IMR-90 (cell line): ENCODE data around the gene NOM1. TPM values are rescaled to one million over a fixed set of nuclear protein-coding genes. Genes with fewer than 3 reads are reported as not detected.

Experiments used
- ATAC-seq: fragments of 200-7000 bp; cut with Tn5 transposase; 2 replicates; pipeline ENCODE4 v1.9.1; 2020; ENCODE audit warnings: low read depth, mild to moderate bottlenecking, moderate library complexity
- BruUV-seq: library from RNA; stranded (reverse); fragments of 400-500 nt; replicated peaks from 2 replicates; lab custom pipeline; 2021; lab: Mats Ljungman, UMichigan
- CTCF ChIA-PET: fragments of 300-600 bp; formaldehyde crosslinking; extraction: SDS; loops from one replicate; lab custom pipeline; 2021; ENCODE audit warnings: antibody characterized with exemption; lab: Yijun Ruan, JAX
- POLR2A ChIA-PET: fragments of 300-600 bp; sonication (Branson Sonifier 250); formaldehyde crosslinking; loops from one replicate; lab custom pipeline; 2022; ENCODE audit warnings: antibody characterized with exemption; ENCODE audit not compliant: unreplicated experiment; lab: Charles Lee
- DNase-seq: peaks from one replicate; pipeline ENCODE4 v3.0.0; 2013
- H2AFZ ChIP-seq: replicated peaks from 2 replicates; pipeline ENCODE3; 2013; ENCODE audit warnings: low read length, mild to moderate bottlenecking; ENCODE audit not compliant: poor library complexity
- H2AK5ac ChIP-seq: 2 replicates; pipeline ENCODE4 v1.6.1; 2013; ENCODE audit warnings: low read depth, low read length, inconsistent platforms
- H2AK9ac ChIP-seq: replicated peaks from 2 replicates; pipeline ENCODE3; 2013; ENCODE audit warnings: mild to moderate bottlenecking, low read depth, low read length, moderate library complexity; ENCODE audit not compliant: poor library complexity
- H2BK120ac ChIP-seq: 2 replicates; pipeline ENCODE4 v1.6.1; 2013; ENCODE audit warnings: low read depth, low read length, inconsistent platforms
- H2BK15ac ChIP-seq: 3 replicates; pipeline ENCODE4 v1.6.1; 2013; ENCODE audit warnings: low read depth, low read length, inconsistent platforms
- H2BK20ac ChIP-seq: 2 replicates; pipeline ENCODE4 v1.6.1; 2013; ENCODE audit warnings: low read depth, mild to moderate bottlenecking, inconsistent platforms, low read length, moderate library complexity
- H2BK5ac ChIP-seq: 2 replicates; pipeline ENCODE4 v1.6.1; 2013; ENCODE audit warnings: mild to moderate bottlenecking, low read depth, low read length, inconsistent platforms; ENCODE audit not compliant: poor library complexity, severe bottlenecking
- H3K14ac ChIP-seq: replicated peaks from 2 replicates; pipeline ENCODE4 v1.6.1; 2013; ENCODE audit warnings: low read depth, low read length, inconsistent platforms
- H3K18ac ChIP-seq: 2 replicates; pipeline ENCODE4 v1.6.1; 2013; ENCODE audit warnings: low read depth, low read length, control low read depth
- H3K23ac ChIP-seq: 2 replicates; pipeline ENCODE4 v1.6.1; 2013; ENCODE audit warnings: low read depth, low read length, inconsistent platforms
- H3K27ac ChIP-seq: 2 replicates; pipeline ENCODE4 v1.5.1; 2013; ENCODE audit warnings: mild to moderate bottlenecking, control low read depth, low read length; ENCODE audit not compliant: insufficient read depth
- H3K27me3 ChIP-seq: 2 replicates; pipeline ENCODE4 v1.6.1; 2013; ENCODE audit warnings: low read length; ENCODE audit not compliant: control insufficient read depth, insufficient read depth
- H3K36me3 ChIP-seq: 2 replicates; pipeline ENCODE4 v1.6.1; 2013; ENCODE audit warnings: low read length, mixed read lengths; ENCODE audit not compliant: control insufficient read depth, insufficient read depth
- H3K4ac ChIP-seq: 2 replicates; pipeline ENCODE4 v1.6.1; 2013; ENCODE audit warnings: low read depth, low read length, inconsistent platforms
- H3K4me1 ChIP-seq: 2 replicates; pipeline ENCODE4 v1.6.1; 2013; ENCODE audit warnings: low read length, mixed read lengths; ENCODE audit not compliant: control insufficient read depth, insufficient read depth
- H3K4me2 ChIP-seq: 2 replicates; pipeline ENCODE4 v1.6.1; 2013; ENCODE audit warnings: low read depth, mild to moderate bottlenecking, control low read depth, low read length, moderate library complexity
- H3K4me3 ChIP-seq: 2 replicates; pipeline ENCODE4 v1.5.1; 2013; ENCODE audit warnings: low read depth, mild to moderate bottlenecking, control low read depth, low read length, moderate library complexity; ENCODE audit not compliant: insufficient read depth
- H3K56ac ChIP-seq: 2 replicates; pipeline ENCODE4 v1.6.1; 2013; ENCODE audit warnings: low read length, inconsistent platforms; ENCODE audit not compliant: insufficient read depth; ENCODE audit errors: extremely low read depth
- H3K79me1 ChIP-seq, 2 experiments: 2 replicates each; pipeline ENCODE4 v1.6.1; 2013; ENCODE audit warnings: low read length in 2 of 2, inconsistent platforms in 1 of 2, low read depth in 1 of 2
- H3K9ac ChIP-seq: 2 replicates; pipeline ENCODE4 v1.6.1; 2013; ENCODE audit warnings: low read depth, low read length, control low read depth
- H3K9me1 ChIP-seq: 2 replicates; pipeline ENCODE4 v1.6.1; 2013; ENCODE audit warnings: low read length, inconsistent platforms; ENCODE audit not compliant: insufficient read depth
- H3K9me3 ChIP-seq: 2 replicates; pipeline ENCODE4 v1.6.1; 2013; ENCODE audit warnings: low read length; ENCODE audit not compliant: control insufficient read depth, insufficient read depth
- H4K20me1 ChIP-seq: 2 replicates; pipeline ENCODE4 v1.6.1; 2013; ENCODE audit warnings: low read length, inconsistent platforms; ENCODE audit not compliant: insufficient read depth
- H4K5ac ChIP-seq: 2 replicates; pipeline ENCODE4 v1.6.1; 2013; ENCODE audit warnings: mild to moderate bottlenecking, low read depth, low read length, control low read depth
- H4K8ac ChIP-seq, 2 experiments: 2 replicates each; pipeline ENCODE4 v1.6.1; 2013; ENCODE audit warnings: low read depth in 2 of 2, low read length in 2 of 2, control low read depth in 1 of 2, inconsistent platforms in 1 of 2
- H4K91ac ChIP-seq: 2 replicates; pipeline ENCODE4 v1.6.1; 2013; ENCODE audit warnings: low read depth, low read length, inconsistent platforms; ENCODE audit not compliant: insufficient read depth
- BHLHE40 ChIP-seq: fragments of 150-350 bp; IDR thresholded peaks from 2 replicates; pipeline ENCODE4 v1.6.1; 2016; ENCODE audit warnings: mild to moderate bottlenecking, low read depth, low read length
- CEBPB ChIP-seq: IDR thresholded peaks from 2 replicates; pipeline ENCODE4 v1.6.1; 2012; ENCODE audit warnings: low read depth, low read length, improper control_type of control experiment
- CHD1 ChIP-seq: IDR thresholded peaks from 2 replicates; pipeline ENCODE4 v1.6.1; 2012; ENCODE audit warnings: low read depth, low read length, improper control_type of control experiment
- CTCF ChIP-seq: conservative IDR thresholded peaks from 2 replicates; pipeline ENCODE4 v1.5.1; 2012; ENCODE audit warnings: mild to moderate bottlenecking, low read depth, low read length, improper control_type of control experiment
- FOS ChIP-seq: fragments of 150-350 bp; IDR thresholded peaks from 2 replicates; pipeline ENCODE4 v1.6.1; 2016; ENCODE audit warnings: low read depth, low read length
- MAFK ChIP-seq: IDR thresholded peaks from 2 replicates; pipeline ENCODE4 v1.6.1; 2012; ENCODE audit warnings: low read depth, low read length, improper control_type of control experiment
- MAZ ChIP-seq: IDR thresholded peaks from 2 replicates; pipeline ENCODE4 v1.6.1; 2012; ENCODE audit warnings: low read depth, mild to moderate bottlenecking, low read length, improper control_type of control experiment, moderate library complexity, borderline replicate concordance
- MXI1 ChIP-seq: IDR thresholded peaks from 2 replicates; pipeline ENCODE4 v1.6.1; 2012; ENCODE audit warnings: low read depth, mild to moderate bottlenecking, low read length, moderate library complexity, borderline replicate concordance
- NFE2L2 ChIP-seq: fragments of 150-350 bp; IDR thresholded peaks from 2 replicates; pipeline ENCODE4 v1.6.1; 2016; ENCODE audit warnings: low read depth, mild to moderate bottlenecking, low read length
- POLR2A ChIP-seq: IDR thresholded peaks from 2 replicates; pipeline ENCODE4 v1.6.1; 2012; ENCODE audit warnings: mild to moderate bottlenecking, low read depth, low read length
- RAD21 ChIP-seq: IDR thresholded peaks from 2 replicates; pipeline ENCODE4 v1.6.1; 2012; ENCODE audit warnings: low read length, improper control_type of control experiment
- RCOR1 ChIP-seq: IDR thresholded peaks from 2 replicates; pipeline ENCODE4 v1.6.1; 2012; ENCODE audit warnings: mild to moderate bottlenecking, low read length, improper control_type of control experiment; ENCODE audit not compliant: insufficient replicate concordance
- RFX5 ChIP-seq: IDR thresholded peaks from 2 replicates; pipeline ENCODE4 v1.8.0; 2012; ENCODE audit warnings: low read depth, mild to moderate bottlenecking, low read length, moderate library complexity
- SMC3 ChIP-seq: fragments of 150-350 bp; IDR thresholded peaks from 2 replicates; pipeline ENCODE4 v1.6.1; 2016; ENCODE audit warnings: low read depth, mild to moderate bottlenecking, antibody characterized with exemption, low read length, moderate library complexity
- USF2 ChIP-seq: fragments of 150-350 bp; IDR thresholded peaks from 2 replicates; pipeline ENCODE4 v1.6.1; 2017; ENCODE audit warnings: mild to moderate bottlenecking, antibody characterized with exemption, low read length, low read depth
- WGBS, 2 experiments: methylation state at CpG; one replicate each; pipeline versions ENCODE4 v1.1.5 to v1.1.7; 2013; ENCODE audit warnings: missing lambda C conversion rate in 2 of 2; ENCODE audit not compliant: insufficient read length in 1 of 2; ENCODE audit errors: extremely low coverage in 2 of 2; 5-methylcytosine and 5-hydroxymethylcytosine counted together
- dilution Hi-C: fragments of 300-500 bp; cut with HindIII; formaldehyde crosslinking; loops from one replicate; pipeline ENCODE4 v1.14.3; 2018; ENCODE audit warnings: low sequenced_read_pairs; ENCODE audit not compliant: unreplicated experiment
- in situ Hi-C: fragments of 300-500 bp; cut with MboI; formaldehyde crosslinking; loops from 3 replicates; pipeline ENCODE4 v1.14.3; 2019; ENCODE audit warnings: low sequenced_read_pairs, inconsistent platforms, mixed read lengths
- intact Hi-C: fragments of 100-400 bp; cut with micrococcal nuclease; formaldehyde crosslinking; loops from 2 replicates; pipeline ENCODE4 v1.10.0; 2022
- polyA plus RNA-seq, 3 experiments: library from polyadenylated mRNA; depleted of rRNA; stranded (reverse); fragments of >200 nt; gene quantifications; 2 replicates each; pipeline ENCODE4 v1.2.3, GENCODE V29; 2012; ENCODE audit warnings: low replicate concordance in 1 of 3
- total RNA-seq: library from RNA; depleted of rRNA; stranded (reverse); fragments of >200 nt; gene quantifications from 2 replicates; pipeline ENCODE4 v1.2.3, GENCODE V29; 2012
- TF ChIP-seq, protein P1 (sequence below): fragments of 150-350 bp; IDR thresholded peaks from 2 replicates; pipeline ENCODE4 v1.6.1; 2016; ENCODE audit warnings: low read depth, mild to moderate bottlenecking, low read length, moderate library complexity, borderline replicate concordance

NOM1 gene
- total and polyA plus RNA-seq, 2 of the 4 experiments (the other 2 are of a cell fraction), result 15.3 to 15.4 TPM

GRCh38 chr7:156906200-156906649, 43.3 kb upstream of the NOM1 start:
- H3K27ac ChIP-seq, result no peak overlapping the region
- H2AFZ ChIP-seq, result no peak overlapping the region
- no CpG with 5 or more reads among the region's 4 CpGs for WGBS, 2 experiments
- H3K23ac ChIP-seq, result no peak overlapping the region
- H3K9me3 ChIP-seq, result no peaks in the 10 kb centered on the region
- ATAC-seq (no peak), DNase-seq (no peak)
- no TSS peak for BruUV-seq
- no peak overlapping the region for H4K5ac ChIP-seq
- CTCF ChIA-PET, result no interaction called here
- H3K27me3 ChIP-seq, result no peaks in the 10 kb centered on the region
- H2BK20ac ChIP-seq, result no peak overlapping the region
- no peaks in the 10 kb centered on the region for H3K79me1 ChIP-seq
- in situ Hi-C loops (no loop called here), intact Hi-C loops (no loop called here), dilution Hi-C loops (no loop called here)
- H2AK9ac ChIP-seq, result no peak overlapping the region
- no peak overlapping the region for H3K4me3 ChIP-seq
- no peak overlapping the region for H3K56ac ChIP-seq
- no peak overlapping the region for H4K8ac ChIP-seq
- no peaks in the 10 kb centered on the region for H3K36me3 ChIP-seq
- no peaks in the 10 kb centered on the region; the same call in 1 of the 2 replicates for H3K4me1 ChIP-seq
- H2AK5ac ChIP-seq, result no peak overlapping the region
- H3K4me2 ChIP-seq, result no peak overlapping the region
- H2BK120ac ChIP-seq, result no peak overlapping the region
- no peak overlapping the region for H4K91ac ChIP-seq
- H3K18ac ChIP-seq, result no peak overlapping the region
- H3K9me1 ChIP-seq, result no peaks in the 10 kb centered on the region; the same call in 1 of the 2 replicates
- no peak overlapping the region for H3K9ac ChIP-seq
- TF ChIP-seq FOS, result no peak
- TF ChIP-seq MAZ, result no peak
- no peak for TF ChIP-seq CHD1
- TF ChIP-seq RFX5, result no peak
- no peak for TF ChIP-seq MAFK
- TF ChIP-seq RAD21, result no peak
- no peak for TF ChIP-seq NFE2L2
- TF ChIP-seq CTCF, result no peak
- TF ChIP-seq CEBPB, result no peak
- no peak for TF ChIP-seq SMC3
- TF ChIP-seq MXI1, result no peak
- TF ChIP-seq POLR2A, result no peak
- no peak for TF ChIP-seq USF2
- TF ChIP-seq RCOR1, result no peak
- TF ChIP-seq, protein P1, sequence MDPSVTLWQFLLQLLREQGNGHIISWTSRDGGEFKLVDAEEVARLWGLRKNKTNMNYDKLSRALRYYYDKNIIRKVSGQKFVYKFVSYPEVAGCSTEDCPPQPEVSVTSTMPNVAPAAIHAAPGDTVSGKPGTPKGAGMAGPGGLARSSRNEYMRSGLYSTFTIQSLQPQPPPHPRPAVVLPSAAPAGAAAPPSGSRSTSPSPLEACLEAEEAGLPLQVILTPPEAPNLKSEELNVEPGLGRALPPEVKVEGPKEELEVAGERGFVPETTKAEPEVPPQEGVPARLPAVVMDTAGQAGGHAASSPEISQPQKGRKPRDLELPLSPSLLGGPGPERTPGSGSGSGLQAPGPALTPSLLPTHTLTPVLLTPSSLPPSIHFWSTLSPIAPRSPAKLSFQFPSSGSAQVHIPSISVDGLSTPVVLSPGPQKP, result no peak
- no peak for TF ChIP-seq BHLHE40
- H3K14ac ChIP-seq, result no peak overlapping the region
- H4K20me1 ChIP-seq, result no peaks in the 10 kb centered on the region
- H2BK15ac ChIP-seq, result no peak overlapping the region
- no peak overlapping the region for H3K4ac ChIP-seq
- POLR2A ChIA-PET, result no interaction called here
- H2BK5ac ChIP-seq, result no peak overlapping the region
